Muscle layer of duodenum (tissue), 2 donors: Measurements from ENCODE around the gene SPATA6L.
"Not testable (repeated sequence)": the region's sequence is repeated elsewhere in the genome, so short reads cannot be mapped to it uniquely, and the experiment has no call there.

ENCODE experiments used
- H3K27ac ChIP-seq: one replicate; pipeline ENCODE4 v1.7.0; 2013; ENCODE audit warnings: mild to moderate bottlenecking, low read length
- H3K27me3 ChIP-seq: one replicate; pipeline ENCODE4 v1.7.0; 2013; ENCODE audit warnings: low read depth, mild to moderate bottlenecking, control low read depth, low read length
- H3K36me3 ChIP-seq, 2 donors: one replicate each; pipeline ENCODE4 v1.7.0; 2013; ENCODE audit warnings: low read length in 2 of 2, control low read depth in 1 of 2, mild to moderate bottlenecking in 1 of 2; ENCODE audit not compliant: insufficient read depth in 2 of 2, control insufficient read depth in 1 of 2
- H3K4me1 ChIP-seq, 2 donors: one replicate each; pipeline ENCODE4 v1.7.0; 2013; ENCODE audit warnings: low read length in 2 of 2, mild to moderate bottlenecking in 2 of 2, control low read depth in 1 of 2, moderate library complexity in 1 of 2; ENCODE audit not compliant: insufficient read depth in 2 of 2, control insufficient read depth in 1 of 2
- H3K4me3 ChIP-seq, 2 donors: one replicate each; pipeline ENCODE4 v1.7.0; 2013; ENCODE audit warnings: low read length in 2 of 2, low read depth in 1 of 2, mild to moderate bottlenecking in 1 of 2
- H3K9me3 ChIP-seq, 2 donors: one replicate each; pipeline ENCODE4 v1.7.0; 2013; ENCODE audit warnings: low read length in 2 of 2, control low read depth in 1 of 2, mild to moderate bottlenecking in 1 of 2; ENCODE audit not compliant: control insufficient read depth in 1 of 2
- donor health status: healthy.

The SPATA6L gene

DNA sequence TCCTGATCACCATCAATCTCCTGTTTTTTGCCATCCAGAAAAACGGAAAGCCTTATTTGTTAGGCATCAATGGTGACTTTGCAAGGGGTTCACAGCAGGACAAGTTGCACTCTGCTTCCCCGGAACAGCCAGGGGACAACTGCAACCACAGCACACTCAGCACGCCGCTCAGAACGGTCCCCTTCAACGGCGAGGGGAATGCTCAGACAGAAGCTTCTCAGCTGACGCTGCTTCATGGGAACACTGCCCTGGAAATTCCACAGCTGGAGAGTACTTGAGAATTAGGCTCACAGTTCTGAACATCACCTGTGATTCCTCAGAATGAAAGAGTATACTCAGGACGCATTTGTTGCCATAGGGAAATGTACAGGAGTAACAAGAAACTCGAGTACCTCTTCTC lies 44.3 kb downstream of the SPATA6L start:
- Histone ChIP-seq H3K4me1 (no peaks in the 10 kb centered on the region), H3K9me3 (no peaks in the 10 kb centered on the region), H3K27me3 (no peaks in the 10 kb centered on the region), H3K36me3 (peaks cover 0 to 5% of the 10 kb centered on the region in 2 donors), H3K27ac (no peak overlapping the region), H3K4me3 (no peak overlapping the region)

DNA sequence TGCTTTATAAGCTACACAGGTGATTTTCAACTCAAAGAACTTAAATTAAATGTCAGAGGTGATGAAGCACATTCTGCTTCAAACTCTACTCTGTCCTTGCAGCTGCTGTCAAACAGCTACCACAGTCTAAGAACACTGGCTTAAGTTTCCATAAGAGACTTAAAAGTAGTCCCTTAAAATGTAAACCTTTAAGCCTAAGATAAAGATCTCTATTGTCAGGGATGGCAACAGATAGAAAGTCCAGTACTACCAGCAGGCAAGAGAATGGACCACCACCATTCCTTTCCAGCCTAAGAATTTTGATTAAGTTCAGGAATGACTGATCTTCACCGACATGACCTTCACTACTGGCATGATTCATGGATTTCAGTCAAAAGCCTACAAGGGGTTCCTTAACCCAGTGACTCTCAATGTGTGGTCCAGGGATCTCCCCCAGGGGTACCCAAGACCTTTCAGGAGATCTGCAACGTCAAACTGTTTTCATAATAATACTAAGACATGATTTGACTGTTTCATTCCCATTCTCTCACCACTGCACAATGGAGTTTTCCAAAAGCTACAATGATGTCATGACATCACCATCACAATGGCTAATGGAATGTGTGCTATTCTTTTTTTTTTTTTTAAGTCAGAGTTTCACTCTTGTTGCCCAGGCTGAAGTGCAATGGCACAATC lies 45.3 kb downstream of the SPATA6L start:
- no peak overlapping the region for H3K27ac ChIP-seq
- no peaks in the 10 kb centered on the region for H3K27me3 ChIP-seq
- peaks cover 0 to 5% of the 10 kb centered on the region in 2 donors for H3K36me3 ChIP-seq
- H3K4me1 ChIP-seq, result no peaks in the 10 kb centered on the region
- no peaks in the 10 kb centered on the region for H3K9me3 ChIP-seq
- H3K4me3 ChIP-seq, result no peak overlapping the region

DNA sequence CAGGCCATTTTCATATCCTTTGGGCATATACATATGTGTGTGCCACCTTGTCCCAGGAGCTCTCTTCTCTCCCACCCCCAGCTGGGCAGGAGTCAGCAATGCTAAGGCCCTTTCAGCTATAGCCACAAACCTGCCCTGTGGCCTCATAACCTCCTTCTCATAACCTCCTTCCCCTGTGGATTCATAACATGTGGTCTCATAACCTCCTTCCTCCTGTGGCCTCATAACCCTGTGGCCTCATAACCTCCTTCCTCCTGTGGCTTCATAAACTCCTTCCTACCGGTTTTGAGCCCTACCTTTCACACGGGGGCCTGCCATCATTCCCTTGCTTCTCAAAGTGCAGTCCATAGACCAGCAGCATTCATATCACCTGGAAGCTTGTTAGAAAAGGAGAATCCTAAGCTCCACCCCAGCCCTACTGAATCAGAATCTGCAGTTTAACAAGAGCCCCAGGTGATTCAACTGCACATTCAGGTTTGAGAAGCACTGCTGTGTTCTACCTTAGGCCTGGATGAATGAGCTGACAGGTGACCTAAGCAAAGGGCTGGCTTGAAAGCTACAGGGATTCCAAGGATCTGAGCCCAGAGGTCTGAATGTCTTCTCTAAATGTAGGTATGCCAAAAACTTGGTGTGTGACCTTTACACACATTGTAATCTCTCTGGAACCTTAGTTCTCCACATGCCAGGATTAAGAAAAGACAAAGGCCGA lies 46.1 kb downstream of the SPATA6L start:
- Histone ChIP-seq H3K27ac (no peak overlapping the region), H3K9me3 (no peaks in the 10 kb centered on the region), H3K4me3 (no peak overlapping the region), H3K4me1 (no peaks in the 10 kb centered on the region), H3K36me3 (peaks cover 0 to 4% of the 10 kb centered on the region in 2 donors), H3K27me3 (no peaks in the 10 kb centered on the region)

DNA sequence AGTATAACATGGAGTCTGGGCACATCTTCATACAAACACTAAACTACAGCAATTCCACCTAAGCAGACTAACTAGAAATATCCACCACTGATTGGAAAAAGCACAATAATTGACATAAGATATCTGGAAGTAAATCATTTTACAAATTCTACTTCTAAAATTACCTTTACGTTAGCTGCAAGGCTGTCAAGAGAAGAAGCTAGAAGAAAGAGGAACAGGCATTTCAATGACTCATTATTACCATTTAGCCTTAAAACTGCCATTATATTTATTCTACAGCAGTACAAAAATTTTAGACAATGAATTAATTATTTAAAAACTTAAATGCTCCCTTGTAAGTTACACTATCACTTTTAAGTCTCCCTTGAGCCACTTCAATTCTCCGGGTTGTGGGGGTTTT lies 47.6 kb downstream of the SPATA6L start:
- Histone ChIP-seq H3K9me3 (no peaks in the 10 kb centered on the region), H3K4me1 (no peaks in the 10 kb centered on the region), H3K27me3 (no peaks in the 10 kb centered on the region), H3K4me3 (no peak overlapping the region), H3K27ac (no peak overlapping the region), H3K36me3 (no peaks in the 10 kb centered on the region)

DNA sequence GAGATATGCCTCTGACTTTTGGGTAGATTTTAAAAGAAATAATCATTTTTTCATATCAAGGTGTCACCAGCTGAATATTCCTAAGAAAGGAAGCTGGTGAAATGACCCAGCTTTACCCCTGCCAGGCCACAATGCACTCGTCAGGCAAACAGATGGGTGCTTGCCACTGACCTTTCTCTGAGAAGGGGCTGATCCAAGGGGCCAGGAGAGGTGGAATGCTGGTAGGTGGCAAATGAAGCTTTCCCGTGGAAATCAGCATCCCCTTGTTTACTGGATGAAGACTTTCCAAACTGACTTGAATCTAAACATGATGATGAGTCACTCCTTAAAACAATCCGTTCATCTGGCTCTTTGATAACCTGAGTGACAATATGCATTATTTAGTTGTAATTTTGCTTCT lies 48.5 kb downstream of the SPATA6L start:
- Histone ChIP-seq H3K27me3 (no peaks in the 10 kb centered on the region), H3K27ac (no peak overlapping the region), H3K4me1 (no peaks in the 10 kb centered on the region), H3K9me3 (no peaks in the 10 kb centered on the region), H3K36me3 (no peaks in the 10 kb centered on the region), H3K4me3 (no peak overlapping the region)

DNA sequence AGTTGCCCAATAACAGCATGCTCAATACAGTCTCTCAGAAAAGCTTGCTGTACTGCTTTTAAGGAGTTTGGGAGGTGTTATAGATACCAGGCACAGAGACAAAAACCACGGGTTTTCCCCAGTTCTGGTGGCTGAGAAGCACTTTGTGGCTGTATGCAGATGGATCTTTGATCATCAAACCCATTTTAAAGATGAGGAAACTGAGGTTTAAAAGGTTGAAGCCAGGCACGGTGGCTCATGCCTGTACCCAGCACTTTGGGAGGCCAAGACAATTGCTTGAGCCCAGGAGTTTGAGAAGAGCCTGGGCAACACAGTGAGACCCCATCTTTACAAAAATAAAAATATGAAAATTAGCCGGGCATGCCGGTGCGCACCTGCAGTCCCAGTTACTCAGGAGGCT lies 50.5 kb downstream of the SPATA6L start:
- Histone ChIP-seq H3K27me3 (no peaks in the 10 kb centered on the region), H3K4me3 (no peak overlapping the region), H3K27ac (no peak overlapping the region), H3K36me3 (no peaks in the 10 kb centered on the region), H3K4me1 (no peaks in the 10 kb centered on the region), H3K9me3 (no peaks in the 10 kb centered on the region)

DNA sequence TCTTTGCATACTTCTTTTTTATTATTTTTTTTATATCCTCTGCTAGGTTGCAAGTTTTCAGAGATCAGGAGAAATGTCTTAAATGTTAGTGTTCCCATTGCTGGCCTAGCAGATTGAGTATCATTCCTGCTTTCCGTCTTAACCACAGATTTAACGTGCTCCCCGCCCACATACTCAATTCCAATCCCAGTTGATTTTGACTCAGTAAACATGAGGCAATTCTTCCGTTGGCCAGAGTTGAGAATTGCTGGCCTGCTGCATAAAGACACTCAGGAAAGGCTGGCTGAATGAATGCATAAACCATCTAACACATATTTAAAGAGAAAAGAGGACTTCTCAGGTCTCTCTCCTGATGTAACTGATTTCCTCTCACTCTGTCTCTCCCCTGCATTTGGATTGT lies 51.0 kb downstream of the SPATA6L start:
- Histone ChIP-seq H3K27ac (no peak overlapping the region), H3K4me1 (no peaks in the 10 kb centered on the region), H3K4me3 (no peak overlapping the region), H3K9me3 (no peaks in the 10 kb centered on the region), H3K36me3 (no peaks in the 10 kb centered on the region), H3K27me3 (no peaks in the 10 kb centered on the region)

DNA sequence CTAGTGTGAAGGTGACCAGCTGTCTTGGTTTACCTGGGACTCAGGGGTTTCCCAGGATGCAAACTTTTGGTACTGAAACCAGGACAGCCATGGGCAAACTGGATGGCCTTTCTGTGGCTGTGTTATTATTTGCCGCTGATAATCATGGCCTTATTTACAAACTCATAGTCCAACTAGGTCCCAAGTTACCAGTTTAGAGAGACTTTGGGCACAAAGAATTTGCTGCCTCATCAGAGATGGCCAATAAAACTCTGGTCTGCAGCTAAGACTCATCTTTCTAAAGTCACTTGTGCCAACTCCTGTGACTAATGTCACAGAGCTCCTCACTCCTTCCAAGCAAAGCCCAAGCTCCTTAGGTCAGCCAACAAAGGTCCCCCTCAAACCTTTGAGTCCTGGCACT lies 51.7 kb downstream of the SPATA6L start:
- Histone ChIP-seq H3K9me3 (no peaks in the 10 kb centered on the region), H3K36me3 (no peaks in the 10 kb centered on the region), H3K27me3 (no peaks in the 10 kb centered on the region), H3K4me3 (no peak overlapping the region), H3K4me1 (no peaks in the 10 kb centered on the region), H3K27ac (no peak overlapping the region)

DNA sequence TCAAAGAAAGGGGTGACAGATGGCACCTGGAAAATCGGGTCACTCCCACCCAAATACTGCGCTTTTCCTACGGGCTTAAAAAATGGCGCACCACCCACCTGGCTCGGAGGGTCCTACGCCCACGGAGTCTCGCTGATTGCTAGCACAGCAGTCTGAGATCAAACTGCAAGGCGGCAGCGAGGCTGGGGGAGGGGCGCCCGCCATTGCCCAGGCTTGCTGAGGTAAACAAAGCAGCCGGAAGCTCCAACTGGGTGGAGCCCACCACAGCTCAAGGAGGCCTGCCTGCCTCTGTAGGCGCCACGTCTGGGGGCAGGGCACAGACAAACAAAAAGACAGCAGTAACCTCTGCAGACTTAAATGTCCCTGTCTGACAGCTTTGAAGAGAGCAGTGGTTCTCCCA lies 60.2 kb downstream of the SPATA6L start:
- not testable (repeated sequence) for H3K4me3 ChIP-seq, H3K27ac ChIP-seq, H3K27me3 ChIP-seq, H3K4me1 ChIP-seq, H3K9me3 ChIP-seq, H3K36me3 ChIP-seq

DNA sequence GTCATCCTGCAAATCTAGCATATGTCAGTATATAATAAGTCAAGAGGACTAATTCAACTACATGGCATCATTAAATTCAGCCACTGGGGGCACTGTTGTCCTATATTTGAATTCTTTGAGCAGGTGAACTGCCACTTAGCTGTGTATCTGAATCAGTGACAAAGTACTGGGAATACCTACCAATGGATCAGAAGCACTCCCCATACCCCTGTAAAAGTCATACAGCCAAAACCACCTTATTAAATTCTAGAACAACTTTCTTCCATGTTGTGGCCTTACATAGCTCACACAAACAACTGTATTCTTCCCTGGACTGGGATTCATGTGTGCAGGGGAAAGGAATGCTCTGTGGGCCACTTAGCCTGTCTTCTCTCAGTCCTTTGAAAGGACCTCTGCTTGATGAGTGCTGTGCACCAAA lies 61.6 kb downstream of the SPATA6L start:
- Histone ChIP-seq H3K9me3 (no peaks in the 10 kb centered on the region), H3K27me3 (no peaks in the 10 kb centered on the region), H3K36me3 (no peaks in the 10 kb centered on the region), H3K4me1 (no peaks in the 10 kb centered on the region), H3K4me3 (no peak overlapping the region), H3K27ac (no peak overlapping the region)

DNA sequence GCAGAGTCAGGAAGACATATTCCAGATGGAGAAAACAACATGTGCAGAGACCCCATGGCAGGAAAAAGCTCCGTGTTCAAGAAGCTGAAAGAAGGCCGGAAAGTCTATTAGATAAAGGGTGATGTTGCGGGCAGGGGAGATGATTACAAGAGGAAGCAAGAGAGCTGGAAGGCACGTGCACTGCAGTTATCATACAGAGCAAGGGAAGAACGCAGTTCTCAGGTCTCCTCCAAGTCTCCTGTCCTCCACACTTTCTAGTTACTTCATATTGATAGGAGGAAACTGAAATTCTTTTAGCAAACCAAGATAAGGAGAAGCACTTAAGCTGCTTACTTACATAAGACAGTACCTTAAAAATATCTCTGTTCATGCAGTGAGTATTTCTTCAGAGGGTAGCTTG lies 62.5 kb downstream of the SPATA6L start:
- Histone ChIP-seq H3K36me3 (no peaks in the 10 kb centered on the region), H3K27ac (no peak overlapping the region), H3K9me3 (no peaks in the 10 kb centered on the region), H3K4me1 (no peaks in the 10 kb centered on the region), H3K4me3 (no peak overlapping the region), H3K27me3 (no peaks in the 10 kb centered on the region)

DNA sequence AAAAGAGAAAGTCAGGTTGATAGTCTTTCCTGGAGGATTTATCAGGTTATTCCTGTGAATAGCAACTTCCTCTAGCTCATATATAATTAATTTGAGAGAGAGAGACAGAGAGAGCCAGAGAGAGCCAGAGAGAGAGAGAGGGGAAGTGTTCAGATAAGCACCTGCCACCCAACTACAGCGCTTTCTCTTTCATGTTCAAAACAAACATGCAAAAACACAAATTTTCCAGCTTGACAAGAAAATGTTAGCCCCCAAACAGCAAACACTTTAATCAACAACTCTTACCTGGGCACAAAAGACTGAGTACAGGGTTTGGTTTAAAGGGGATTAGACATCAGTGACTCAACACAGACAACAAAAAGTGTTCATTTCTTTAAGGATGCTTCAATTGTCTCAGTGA lies 65.9 kb downstream of the SPATA6L start:
- Histone ChIP-seq H3K27me3 (no peaks in the 10 kb centered on the region), H3K4me3 (no peak overlapping the region), H3K36me3 (no peaks in the 10 kb centered on the region), H3K9me3 (no peaks in the 10 kb centered on the region), H3K27ac (no peak overlapping the region), H3K4me1 (no peaks in the 10 kb centered on the region)
